ENCODE data around the gene ETHE1. TPM values are rescaled to one million over a fixed set of nuclear protein-coding genes. Genes with fewer than 3 reads are reported as not detected.
A peak's percentile ranks its signal among the peaks of the same experiment; 100 is the strongest.
"Not testable (repeated sequence)": the region's sequence is repeated elsewhere in the genome, so short reads cannot be mapped to it uniquely, and the experiment has no call there.

The ETHE1 gene
- total RNA-seq, 4 donors from 2014 or later, result 48.2 to 63.2 (median 55.9) TPM

DNA sequence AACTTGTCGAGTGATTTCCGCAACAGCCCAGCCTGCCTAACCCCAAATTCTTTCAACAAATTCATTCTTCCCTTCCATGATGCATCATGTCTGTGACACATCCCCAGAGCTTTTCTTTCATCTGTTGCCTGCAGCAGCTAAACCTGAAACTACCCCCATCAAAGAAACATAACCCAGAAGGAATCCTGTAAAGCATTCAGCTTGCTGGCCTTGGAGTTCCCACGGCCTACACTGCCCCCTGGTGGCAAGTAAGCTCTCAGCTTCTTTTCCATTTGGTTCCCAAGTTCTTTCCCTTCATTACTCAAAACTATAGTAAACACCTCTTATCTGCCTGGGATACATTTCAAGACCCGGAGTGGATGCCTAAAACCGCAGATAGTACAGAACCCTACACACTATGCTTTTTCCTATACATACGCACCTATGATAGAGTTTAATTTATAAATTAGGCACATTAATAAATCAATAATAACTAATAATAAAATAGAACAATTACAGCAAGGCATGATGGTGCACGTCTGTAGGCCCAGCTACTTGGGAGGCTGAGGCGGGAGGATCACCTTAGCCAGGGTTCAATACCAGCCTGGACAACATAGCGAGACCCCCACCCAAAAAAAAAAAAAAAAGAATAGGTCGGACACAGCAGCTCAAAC, 7.4 kb downstream of the ETHE1 start:
- no peak for DNase-seq (ENCODE audit: extremely low spot score)
- TF ChIP-seq POLR2AphosphoS5 (IDR thresholded peaks at IDR 0.05) (peak in 1 of 2 donors; percentile 17), EP300 (IDR thresholded peaks at IDR 0.05) (no peak)
- TF ChIP-seq, protein P1, sequence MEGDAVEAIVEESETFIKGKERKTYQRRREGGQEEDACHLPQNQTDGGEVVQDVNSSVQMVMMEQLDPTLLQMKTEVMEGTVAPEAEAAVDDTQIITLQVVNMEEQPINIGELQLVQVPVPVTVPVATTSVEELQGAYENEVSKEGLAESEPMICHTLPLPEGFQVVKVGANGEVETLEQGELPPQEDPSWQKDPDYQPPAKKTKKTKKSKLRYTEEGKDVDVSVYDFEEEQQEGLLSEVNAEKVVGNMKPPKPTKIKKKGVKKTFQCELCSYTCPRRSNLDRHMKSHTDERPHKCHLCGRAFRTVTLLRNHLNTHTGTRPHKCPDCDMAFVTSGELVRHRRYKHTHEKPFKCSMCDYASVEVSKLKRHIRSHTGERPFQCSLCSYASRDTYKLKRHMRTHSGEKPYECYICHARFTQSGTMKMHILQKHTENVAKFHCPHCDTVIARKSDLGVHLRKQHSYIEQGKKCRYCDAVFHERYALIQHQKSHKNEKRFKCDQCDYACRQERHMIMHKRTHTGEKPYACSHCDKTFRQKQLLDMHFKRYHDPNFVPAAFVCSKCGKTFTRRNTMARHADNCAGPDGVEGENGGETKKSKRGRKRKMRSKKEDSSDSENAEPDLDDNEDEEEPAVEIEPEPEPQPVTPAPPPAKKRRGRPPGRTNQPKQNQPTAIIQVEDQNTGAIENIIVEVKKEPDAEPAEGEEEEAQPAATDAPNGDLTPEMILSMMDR (IDR thresholded peaks at IDR 0.05), result peak; percentile 86 to 88 (median 87)
- Histone ChIP-seq H3K27me3 (no peaks in the 10 kb centered on the region), H3K27ac (replicated peaks in 1 of 4) (no peak overlapping the region), H3K36me3 (peaks cover under 1 to 15% (median 5%) of the 10 kb centered on the region in 4 donors), H3K4me1 (peaks cover 4 to 24% (median 12%) of the 10 kb centered on the region in 4 donors), H3K4me3 (no peak overlapping the region), H3K9me3 (no peaks in the 10 kb centered on the region)
- 48% methylated on average over 10 of the region's 10 CpGs for WGBS
- intact Hi-C loops (cut with DNase I), result loop anchor here (1.0 kb wide), 1 partner anchor 72 kb away; no protein-coding TSS in a partner anchor

DNA sequence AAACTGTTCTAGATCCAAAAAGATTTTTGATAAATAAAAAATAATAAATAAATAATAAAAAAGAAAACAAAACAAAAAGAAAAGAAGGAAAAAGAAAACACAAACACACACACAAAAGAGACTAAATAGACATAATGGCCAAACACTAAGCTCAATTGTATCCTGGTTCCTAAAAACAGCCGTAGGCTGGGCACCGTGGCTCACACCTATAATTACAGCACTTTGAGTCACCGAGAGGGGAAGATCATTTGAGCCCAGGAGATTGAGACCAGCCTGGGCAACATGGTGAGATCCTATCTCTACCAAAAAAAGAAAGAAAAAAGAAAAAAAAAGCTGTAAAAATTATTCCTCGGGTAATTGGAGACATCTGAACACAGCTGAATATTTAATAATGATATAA, 8.9 kb downstream of the ETHE1 start:
- DNase-seq (ENCODE audit: extremely low spot score), result no peak
- Histone ChIP-seq H3K4me3 (no peak overlapping the region), H3K36me3 (peaks cover 4 to 19% (median 7%) of the 10 kb centered on the region in 4 donors), H3K4me1 (peaks cover 2 to 8% (median 7%) of the 10 kb centered on the region in 4 donors), H3K27me3 (no peaks in the 10 kb centered on the region), H3K9me3 (no peaks in the 10 kb centered on the region), H3K27ac (replicated peaks in 1 of 4) (no peak overlapping the region)
- TF ChIP-seq POLR2A (IDR thresholded peaks at IDR 0.05; ENCODE audit: low read depth), result no peak
- no peak for TF ChIP-seq POLR2AphosphoS5 (IDR thresholded peaks at IDR 0.05)
- no peak for TF ChIP-seq EP300 (IDR thresholded peaks at IDR 0.05)
- TF ChIP-seq, protein P1 (IDR thresholded peaks at IDR 0.05), result no peak
- intact Hi-C loops (cut with DNase I), result no loop called here
- 77% methylated on average over 4 of the region's 4 CpGs for WGBS

DNA sequence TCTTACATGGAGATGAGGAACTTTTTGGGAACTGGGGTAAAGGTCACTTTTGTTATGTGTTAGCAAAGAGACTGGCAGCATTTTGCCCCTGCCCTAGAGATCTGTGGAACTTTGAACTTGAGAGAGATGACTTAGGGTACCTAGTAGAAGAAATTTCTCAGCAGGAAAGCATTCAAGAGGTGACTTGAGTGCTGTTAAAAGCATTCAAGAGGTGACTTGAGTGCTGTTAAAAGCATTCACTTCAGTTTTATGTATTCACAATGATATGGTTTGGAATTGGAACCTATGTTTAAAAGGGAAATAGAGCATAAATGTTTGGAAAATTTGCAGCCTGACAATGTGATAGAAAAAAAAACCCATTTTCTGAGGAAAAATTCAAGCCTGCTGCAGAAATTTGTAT, 14.6 kb downstream of the ETHE1 start:
- H3K36me3 ChIP-seq, result peaks cover 15 to 52% (median 32%) of the 10 kb centered on the region in 4 donors
- H3K9me3 ChIP-seq; intact Hi-C loops (cut with DNase I): not testable (repeated sequence)

DNA sequence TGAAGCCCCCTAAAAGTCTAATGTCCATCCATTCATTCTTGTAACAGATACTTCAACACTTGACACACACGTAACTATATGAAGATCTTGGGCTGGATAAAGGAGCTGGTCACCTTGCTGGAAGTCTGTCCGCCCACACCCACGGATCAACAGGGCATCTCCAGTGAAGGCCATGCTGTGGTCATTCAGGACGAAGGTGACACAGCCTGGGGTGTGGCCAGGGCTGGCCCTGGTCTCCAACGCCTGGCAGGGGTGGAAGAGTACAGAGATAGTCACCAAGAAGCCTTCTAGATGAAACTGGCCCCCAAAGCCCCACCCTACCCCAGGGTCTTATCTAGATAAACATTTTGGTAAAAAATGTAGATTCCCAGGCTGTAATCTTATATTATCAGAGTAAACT, 15.7 kb downstream of the ETHE1 start:
- no peak overlapping the region for H3K4me3 ChIP-seq
- no peaks in the 10 kb centered on the region for H3K27me3 ChIP-seq
- H3K4me1 ChIP-seq, result no peaks in the 10 kb centered on the region
- H3K36me3 ChIP-seq, result peaks cover 15 to 58% (median 37%) of the 10 kb centered on the region in 4 donors
- intact Hi-C loops (cut with DNase I), result no loop called here
- DNase-seq (ENCODE audit: extremely low spot score), result no peak
- H3K27ac ChIP-seq (replicated peaks in 1 of 4), result no peak overlapping the region
- H3K9me3 ChIP-seq, result no peaks in the 10 kb centered on the region
- TF ChIP-seq, protein P1 (IDR thresholded peaks at IDR 0.05), result no peak
- TF ChIP-seq EP300 (IDR thresholded peaks at IDR 0.05), result no peak
- no peak for TF ChIP-seq POLR2AphosphoS5 (IDR thresholded peaks at IDR 0.05)
- TF ChIP-seq POLR2A (IDR thresholded peaks at IDR 0.05; ENCODE audit: low read depth), result no peak
- WGBS, result 98% methylated on average over 3 of the region's 5 CpGs

More for the DNA sequence above, 14.6 kb downstream of the ETHE1 start:
- H3K4me3 ChIP-seq; H3K4me1 ChIP-seq; H3K27me3 ChIP-seq; DNase-seq (ENCODE audit: extremely low spot score); H3K27ac ChIP-seq (replicated peaks in 1 of 4): not testable (repeated sequence)

DNA sequence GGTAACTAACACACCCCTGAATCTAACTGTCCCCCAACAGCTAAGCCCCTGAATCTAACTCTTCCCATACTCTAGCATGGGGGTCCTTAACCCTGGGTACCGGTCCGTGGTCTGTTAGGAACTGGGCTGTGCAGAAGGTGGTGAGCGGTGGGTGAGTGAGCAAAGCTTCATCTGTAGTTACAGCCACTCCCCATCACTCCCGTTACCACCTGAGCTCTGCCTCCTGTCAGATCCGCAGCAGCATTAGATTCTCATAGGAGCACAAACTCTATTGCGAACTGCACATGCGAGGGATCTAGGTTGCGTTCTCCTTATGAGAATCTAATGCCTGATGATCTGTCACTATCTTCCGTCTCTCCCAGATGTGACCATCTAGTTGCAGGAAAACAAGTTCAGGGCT, 16.3 kb downstream of the ETHE1 start:
- no peaks in the 10 kb centered on the region for H3K9me3 ChIP-seq
- no peak overlapping the region for H3K27ac ChIP-seq (replicated peaks in 1 of 4)
- H3K4me3 ChIP-seq, result no peak overlapping the region
- peaks cover 15 to 59% (median 41%) of the 10 kb centered on the region in 4 donors for H3K36me3 ChIP-seq
- 98% methylated on average over 9 of the region's 9 CpGs for WGBS
- no peaks in the 10 kb centered on the region for H3K27me3 ChIP-seq
- no peaks in the 10 kb centered on the region for H3K4me1 ChIP-seq
- TF ChIP-seq, protein P1 (IDR thresholded peaks at IDR 0.05), result no peak
- TF ChIP-seq POLR2A (IDR thresholded peaks at IDR 0.05; ENCODE audit: low read depth), result no peak
- intact Hi-C loops (cut with DNase I), result no loop called here
- no peak for DNase-seq (ENCODE audit: extremely low spot score)
